ENCODE results near the gene LMAN1L.

DNA sequence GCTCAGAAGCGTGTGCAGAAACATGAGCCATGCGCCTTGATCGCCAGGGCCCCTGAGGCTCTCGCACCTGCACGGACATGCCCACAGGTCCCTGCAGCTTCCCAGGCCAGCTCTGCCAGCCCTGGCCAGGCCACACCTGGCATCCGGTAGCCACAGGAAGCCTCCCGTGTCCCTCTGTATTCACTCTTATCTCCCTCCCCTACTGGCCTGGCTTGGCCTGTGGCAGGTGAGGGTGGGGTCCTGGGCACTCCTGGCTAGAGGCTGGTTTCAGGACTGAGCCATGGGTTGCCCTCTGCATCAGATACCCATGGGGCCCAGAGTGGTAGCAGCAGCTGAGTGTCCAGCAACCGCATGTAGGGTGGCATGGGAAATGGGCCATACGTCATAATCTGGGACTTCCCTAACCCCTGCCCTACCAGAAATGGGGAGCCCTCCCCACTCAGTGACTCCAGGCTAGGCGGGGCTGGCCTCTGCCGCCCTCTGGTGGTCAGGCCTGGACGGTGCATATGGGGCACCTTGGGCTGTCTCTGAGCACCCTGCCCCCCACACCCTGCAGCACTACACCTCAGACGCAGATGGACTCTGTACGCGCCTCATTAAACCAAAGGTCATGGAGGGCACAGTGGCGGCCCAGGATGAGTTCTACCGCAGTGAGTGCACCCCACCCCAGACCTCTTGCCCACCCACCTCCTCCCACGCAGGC lies 12.6 kb upstream of the LMAN1L start:
- TF ChIP-seq, protein P1, sequence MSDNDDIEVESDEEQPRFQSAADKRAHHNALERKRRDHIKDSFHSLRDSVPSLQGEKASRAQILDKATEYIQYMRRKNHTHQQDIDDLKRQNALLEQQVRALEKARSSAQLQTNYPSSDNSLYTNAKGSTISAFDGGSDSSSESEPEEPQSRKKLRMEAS (CRISPR knock-in tag; IDR thresholded peaks at IDR 0.05), result peak; percentile 26; the same call in 1 of the 2 replicates
- TF ChIP-seq GABPB1 (CRISPR knock-in tag; IDR thresholded peaks at IDR 0.05) (no peak), NR2C2 (CRISPR knock-in tag; IDR thresholded peaks at IDR 0.05) (no peak), SP1 (CRISPR knock-in tag; conservative IDR thresholded peaks at IDR 0.05) (no peak), CBFB (CRISPR knock-in tag; IDR thresholded peaks at IDR 0.05; ENCODE audit: low read depth) (no peak), ZNF138 (CRISPR knock-in tag; conservative IDR thresholded peaks at IDR 0.05) (no peak), NR1H2 (CRISPR knock-in tag; IDR thresholded peaks at IDR 0.05) (no peak), JUN (CRISPR knock-in tag; IDR thresholded peaks at IDR 0.05) (no peak), FOXK1 (CRISPR knock-in tag; IDR thresholded peaks at IDR 0.05) (no peak), MXD4 (CRISPR knock-in tag; IDR thresholded peaks at IDR 0.05; ENCODE audit: borderline replicate concordance) (no peak)
- TF ChIP-seq, protein P2, sequence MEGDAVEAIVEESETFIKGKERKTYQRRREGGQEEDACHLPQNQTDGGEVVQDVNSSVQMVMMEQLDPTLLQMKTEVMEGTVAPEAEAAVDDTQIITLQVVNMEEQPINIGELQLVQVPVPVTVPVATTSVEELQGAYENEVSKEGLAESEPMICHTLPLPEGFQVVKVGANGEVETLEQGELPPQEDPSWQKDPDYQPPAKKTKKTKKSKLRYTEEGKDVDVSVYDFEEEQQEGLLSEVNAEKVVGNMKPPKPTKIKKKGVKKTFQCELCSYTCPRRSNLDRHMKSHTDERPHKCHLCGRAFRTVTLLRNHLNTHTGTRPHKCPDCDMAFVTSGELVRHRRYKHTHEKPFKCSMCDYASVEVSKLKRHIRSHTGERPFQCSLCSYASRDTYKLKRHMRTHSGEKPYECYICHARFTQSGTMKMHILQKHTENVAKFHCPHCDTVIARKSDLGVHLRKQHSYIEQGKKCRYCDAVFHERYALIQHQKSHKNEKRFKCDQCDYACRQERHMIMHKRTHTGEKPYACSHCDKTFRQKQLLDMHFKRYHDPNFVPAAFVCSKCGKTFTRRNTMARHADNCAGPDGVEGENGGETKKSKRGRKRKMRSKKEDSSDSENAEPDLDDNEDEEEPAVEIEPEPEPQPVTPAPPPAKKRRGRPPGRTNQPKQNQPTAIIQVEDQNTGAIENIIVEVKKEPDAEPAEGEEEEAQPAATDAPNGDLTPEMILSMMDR (IDR thresholded peaks at IDR 0.05), result peak; percentile 98
